ENCODE data around the gene EYS. TPM values are rescaled to one million over a fixed set of nuclear protein-coding genes. Genes with fewer than 3 reads are reported as not detected.

Gene EYS
- total RNA-seq, 1 donor from 2014 or later: not detected

GRCh38 chr6:64428186-64428585 lies 1278.8 kb downstream of the EYS start:
- no peaks in the 10 kb centered on the region for H3K27me3 ChIP-seq
- no peaks in the 10 kb centered on the region for H3K4me1 ChIP-seq
- TF ChIP-seq, protein P1, sequence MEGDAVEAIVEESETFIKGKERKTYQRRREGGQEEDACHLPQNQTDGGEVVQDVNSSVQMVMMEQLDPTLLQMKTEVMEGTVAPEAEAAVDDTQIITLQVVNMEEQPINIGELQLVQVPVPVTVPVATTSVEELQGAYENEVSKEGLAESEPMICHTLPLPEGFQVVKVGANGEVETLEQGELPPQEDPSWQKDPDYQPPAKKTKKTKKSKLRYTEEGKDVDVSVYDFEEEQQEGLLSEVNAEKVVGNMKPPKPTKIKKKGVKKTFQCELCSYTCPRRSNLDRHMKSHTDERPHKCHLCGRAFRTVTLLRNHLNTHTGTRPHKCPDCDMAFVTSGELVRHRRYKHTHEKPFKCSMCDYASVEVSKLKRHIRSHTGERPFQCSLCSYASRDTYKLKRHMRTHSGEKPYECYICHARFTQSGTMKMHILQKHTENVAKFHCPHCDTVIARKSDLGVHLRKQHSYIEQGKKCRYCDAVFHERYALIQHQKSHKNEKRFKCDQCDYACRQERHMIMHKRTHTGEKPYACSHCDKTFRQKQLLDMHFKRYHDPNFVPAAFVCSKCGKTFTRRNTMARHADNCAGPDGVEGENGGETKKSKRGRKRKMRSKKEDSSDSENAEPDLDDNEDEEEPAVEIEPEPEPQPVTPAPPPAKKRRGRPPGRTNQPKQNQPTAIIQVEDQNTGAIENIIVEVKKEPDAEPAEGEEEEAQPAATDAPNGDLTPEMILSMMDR (IDR thresholded peaks at IDR 0.05): no peak
- no peak overlapping the region for H3K27ac ChIP-seq
- no peaks in the 10 kb centered on the region for H3K36me3 ChIP-seq
- DNase-seq (ENCODE audit: low spot score in 2 of 2): no peak
- intact Hi-C loops (cut with DNase I): no loop called here
- H3K9me3 ChIP-seq: no peaks in the 10 kb centered on the region
- H3K4me3 ChIP-seq: no peak overlapping the region

DNA sequence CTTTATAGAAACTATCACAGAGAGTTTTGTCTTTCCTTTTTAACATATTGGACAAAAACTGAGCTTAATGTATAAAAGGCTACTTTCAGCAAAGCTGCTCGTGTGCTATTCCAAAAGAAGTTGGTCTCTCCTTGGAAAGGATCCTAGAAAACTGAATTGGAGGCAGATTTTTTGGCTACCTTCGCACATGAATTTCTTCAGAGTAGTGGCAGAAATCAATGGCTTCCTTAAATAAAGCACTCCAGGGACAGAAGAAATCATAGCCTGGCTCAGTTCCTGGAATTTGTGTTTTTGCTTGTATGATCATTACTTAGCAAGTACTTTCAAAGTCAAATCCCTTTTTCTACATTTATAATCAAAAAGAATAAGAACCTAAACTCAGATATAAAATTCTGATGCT lies 1291.1 kb downstream of the EYS start:
- Histone ChIP-seq H3K27me3 (no peaks in the 10 kb centered on the region), H3K4me1 (no peaks in the 10 kb centered on the region), H3K27ac (no peak overlapping the region), H3K4me3 (no peak overlapping the region), H3K9me3 (no peaks in the 10 kb centered on the region), H3K36me3 (no peaks in the 10 kb centered on the region)
- TF ChIP-seq, protein P1 (IDR thresholded peaks at IDR 0.05): no peak
- DNase-seq (ENCODE audit: low spot score in 2 of 2): no peak
- intact Hi-C loops (cut with DNase I): no loop called here

- no peak overlapping the region for H3K4me3 ChIP-seq
- intact Hi-C loops (cut with DNase I): no loop called here
- H3K36me3 ChIP-seq: no peaks in the 10 kb centered on the region
- H3K9me3 ChIP-seq: no peaks in the 10 kb centered on the region
- H3K27ac ChIP-seq: no peak overlapping the region
- H3K27me3 ChIP-seq: no peaks in the 10 kb centered on the region
- no peak for DNase-seq (ENCODE audit: low spot score in 2 of 2)
- no peaks in the 10 kb centered on the region for H3K4me1 ChIP-seq
- TF ChIP-seq, protein P1 (IDR thresholded peaks at IDR 0.05): no peak
These were observed 1295.8 kb downstream of the EYS start for GRCh38 chr6:64411226-64411625.

- Histone ChIP-seq H3K9me3 (no peaks in the 10 kb centered on the region), H3K4me3 (no peak overlapping the region), H3K27ac (no peak overlapping the region), H3K36me3 (no peaks in the 10 kb centered on the region), H3K4me1 (no peaks in the 10 kb centered on the region), H3K27me3 (no peaks in the 10 kb centered on the region)
- TF ChIP-seq, protein P1 (IDR thresholded peaks at IDR 0.05): no peak
- DNase-seq (ENCODE audit: low spot score in 2 of 2): no peak
- intact Hi-C loops (cut with DNase I): no loop called here
These were observed 1297.1 kb downstream of the EYS start for GRCh38 chr6:64409948-64410347.

- no peak for DNase-seq (ENCODE audit: low spot score in 2 of 2)
- no peak overlapping the region for H3K4me3 ChIP-seq
- H3K4me1 ChIP-seq: no peaks in the 10 kb centered on the region
- no peaks in the 10 kb centered on the region for H3K27me3 ChIP-seq
- no peak overlapping the region for H3K27ac ChIP-seq
- intact Hi-C loops (cut with DNase I): no loop called here
- no peaks in the 10 kb centered on the region for H3K36me3 ChIP-seq
- H3K9me3 ChIP-seq: no peaks in the 10 kb centered on the region
- TF ChIP-seq, protein P1 (IDR thresholded peaks at IDR 0.05): no peak
These were observed 1302.6 kb downstream of the EYS start for GRCh38 chr6:64404396-64404795.

DNA sequence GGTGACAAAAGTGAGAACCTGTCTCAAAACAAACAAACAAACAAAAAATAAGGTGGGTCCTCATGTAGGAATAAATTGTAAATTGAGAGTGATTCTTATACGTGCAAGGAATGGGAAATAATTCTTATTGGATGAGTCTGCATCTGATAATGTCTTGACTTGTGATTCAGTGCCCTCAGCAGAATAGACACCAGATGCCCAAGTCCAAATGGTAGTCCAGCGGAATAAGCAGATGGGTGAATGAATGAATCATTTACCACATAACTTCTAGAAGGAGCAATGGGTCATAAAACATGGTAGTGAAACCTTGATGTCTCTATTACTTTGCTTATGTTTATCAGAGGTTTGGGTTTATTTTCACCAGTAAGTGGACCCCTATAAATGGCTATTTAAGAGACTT lies 1323.7 kb downstream of the EYS start:
- intact Hi-C loops (cut with DNase I): no loop called here
- TF ChIP-seq, protein P1 (IDR thresholded peaks at IDR 0.05): no peak
- Histone ChIP-seq H3K27ac (no peak overlapping the region), H3K4me3 (no peak overlapping the region), H3K9me3 (no peaks in the 10 kb centered on the region), H3K4me1 (no peaks in the 10 kb centered on the region), H3K27me3 (no peaks in the 10 kb centered on the region), H3K36me3 (no peaks in the 10 kb centered on the region)
- no peak for DNase-seq (ENCODE audit: low spot score in 2 of 2)

Measured in ascending aorta (tissue), 2 donors.